ENCODE measurements around the gene HOOK1.
A peak's percentile ranks its signal among the peaks of the same experiment; 100 is the strongest.
"Not testable (repeated sequence)": the region's sequence is repeated elsewhere in the genome, so short reads cannot be mapped to it uniquely, and the experiment has no call there.

Gene HOOK1

DNA sequence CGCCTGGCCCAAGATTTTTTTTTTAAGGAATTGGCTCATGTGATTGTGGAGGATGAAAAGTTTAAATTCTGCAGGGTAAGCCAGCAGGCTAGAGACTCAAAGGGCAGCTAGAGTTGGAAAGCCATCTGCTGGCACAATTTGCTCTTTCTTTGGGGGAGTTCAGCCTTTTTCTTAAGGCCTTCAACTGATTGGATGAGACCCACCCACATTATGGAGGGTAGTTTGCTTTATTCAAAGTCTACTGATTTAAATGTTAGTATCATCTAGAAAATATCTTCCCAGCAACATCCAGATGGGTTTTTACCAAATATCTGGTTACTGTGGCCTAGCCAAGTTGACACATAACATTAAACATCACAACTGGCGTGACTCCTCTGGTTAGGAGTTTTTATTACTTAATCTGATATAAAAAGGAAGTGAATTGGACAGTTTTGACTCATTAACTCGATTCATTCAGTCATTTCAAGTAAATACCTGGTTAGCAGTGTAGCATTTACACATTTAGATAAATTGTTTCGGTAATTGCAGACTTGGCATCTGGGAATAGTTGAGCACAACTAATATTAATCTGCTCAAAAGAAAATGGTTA, 12.4 kb downstream of the HOOK1 start:
- DNase-seq = no peak

DNA sequence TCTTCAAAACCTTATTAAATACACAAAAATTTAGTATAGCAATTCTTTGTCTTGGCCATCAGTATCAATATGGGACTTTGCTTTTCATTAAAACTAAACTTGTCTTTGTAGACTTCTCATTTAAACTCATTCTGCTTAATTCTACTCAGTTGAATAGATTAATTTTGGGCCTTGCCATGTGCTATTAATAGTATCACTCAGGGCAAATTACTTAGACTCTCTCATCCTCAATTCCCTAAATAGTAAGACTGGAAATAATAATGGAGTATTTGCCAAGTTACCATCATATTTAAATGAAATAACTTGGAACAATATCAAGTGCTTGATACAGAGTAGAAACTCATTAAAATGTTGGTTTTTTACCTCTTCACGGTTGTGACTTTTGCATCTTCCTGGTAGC, 13.4 kb downstream of the HOOK1 start:
- DNase-seq = no peak

DNA sequence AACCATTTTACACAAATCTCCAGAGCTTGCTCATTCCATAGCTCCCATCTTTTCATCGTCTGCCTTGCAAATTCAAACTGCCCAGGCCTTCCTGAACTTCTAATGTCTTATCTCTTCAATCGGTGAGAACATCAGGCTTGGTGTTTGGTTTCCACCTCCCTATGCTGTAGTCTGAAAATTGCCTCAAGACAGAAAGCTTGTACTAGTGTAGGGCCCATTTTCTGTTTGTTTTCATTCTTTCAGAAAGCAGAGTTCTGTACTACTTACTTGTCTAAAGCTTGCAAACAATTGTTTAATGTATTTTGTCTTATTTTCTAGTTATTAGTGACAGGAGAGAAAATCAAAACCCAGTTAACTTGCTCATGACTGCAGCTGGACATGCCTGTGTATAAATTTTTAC, 16.8 kb downstream of the HOOK1 start:
- no peak for DNase-seq

DNA sequence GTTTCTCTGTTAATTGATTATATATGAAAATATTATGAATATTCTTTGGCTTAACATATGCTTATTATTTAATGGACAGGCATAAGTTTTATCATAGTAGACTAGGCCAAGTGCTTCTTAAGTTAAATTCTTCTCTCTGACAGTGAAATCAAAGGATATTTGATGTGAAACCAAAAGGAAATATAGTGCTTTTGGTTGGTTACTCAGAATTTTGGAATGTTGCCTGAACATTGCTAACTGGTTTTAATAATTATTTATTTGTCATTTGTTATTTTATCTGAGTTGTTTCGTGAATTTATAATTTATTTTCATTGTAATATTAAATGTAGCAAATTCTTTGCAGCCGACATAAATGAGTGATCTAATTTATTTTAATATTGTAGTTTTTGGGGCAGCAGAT, 18.3 kb downstream of the HOOK1 start:
- no peak for DNase-seq

DNA sequence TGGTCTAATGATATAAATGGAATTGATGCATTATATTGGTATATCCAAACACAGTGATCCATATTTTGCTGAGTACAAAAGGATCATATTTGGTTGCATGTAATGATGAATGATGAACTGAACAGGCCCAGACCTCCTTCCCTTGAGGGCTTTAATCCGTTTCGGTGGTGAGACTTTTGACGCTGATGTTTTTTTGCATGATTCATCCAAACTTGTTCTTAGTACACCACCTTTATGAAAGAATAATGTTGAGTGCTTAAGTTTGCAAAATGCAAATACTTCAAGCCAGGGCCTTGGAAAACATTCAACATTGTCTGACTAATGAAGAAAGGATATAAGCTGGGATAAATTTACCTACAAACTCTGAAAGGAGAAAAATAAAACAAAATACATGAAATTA, 19.2 kb downstream of the HOOK1 start:
- no peak for DNase-seq

DNA sequence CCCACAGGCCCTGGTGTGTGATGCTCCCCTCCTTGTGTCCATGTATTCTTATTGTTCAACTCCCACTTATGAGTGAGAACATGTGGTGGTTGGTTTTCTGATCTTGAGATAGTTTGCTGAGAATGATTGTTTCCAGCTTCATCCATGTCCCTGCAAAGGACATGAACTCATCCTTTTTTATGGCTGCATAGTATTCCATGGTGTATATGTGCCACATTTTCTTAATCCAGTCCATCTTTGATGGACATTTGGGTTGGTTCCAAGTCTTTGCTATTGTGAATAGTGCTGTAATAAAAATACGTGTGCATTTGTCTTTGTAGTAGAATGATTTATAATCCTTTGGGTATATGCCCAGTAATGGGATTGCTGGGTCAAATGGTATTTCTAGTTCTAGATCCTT, 23.1 kb downstream of the HOOK1 start:
- DNase-seq = not testable (repeated sequence)

DNA sequence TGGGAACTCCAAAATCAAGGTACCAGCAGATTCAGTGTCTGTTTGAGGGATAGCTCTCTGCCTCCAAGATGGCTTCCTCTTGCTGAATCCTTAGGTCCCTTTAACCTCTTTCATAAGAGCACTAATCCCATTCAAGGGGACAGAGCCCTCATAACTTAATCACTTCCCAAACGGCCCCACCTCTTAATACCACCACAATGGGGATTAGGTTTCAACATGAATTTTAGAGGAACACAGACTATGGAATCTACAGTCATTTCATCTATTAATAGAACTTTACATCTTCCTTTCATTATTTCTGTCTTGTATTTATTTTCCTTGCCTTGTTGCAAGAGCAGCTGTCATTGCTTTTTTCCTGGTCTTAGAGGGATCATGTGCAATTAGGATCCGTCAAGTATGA, 30.3 kb downstream of the HOOK1 start:
- DNase-seq = no peak

DNA sequence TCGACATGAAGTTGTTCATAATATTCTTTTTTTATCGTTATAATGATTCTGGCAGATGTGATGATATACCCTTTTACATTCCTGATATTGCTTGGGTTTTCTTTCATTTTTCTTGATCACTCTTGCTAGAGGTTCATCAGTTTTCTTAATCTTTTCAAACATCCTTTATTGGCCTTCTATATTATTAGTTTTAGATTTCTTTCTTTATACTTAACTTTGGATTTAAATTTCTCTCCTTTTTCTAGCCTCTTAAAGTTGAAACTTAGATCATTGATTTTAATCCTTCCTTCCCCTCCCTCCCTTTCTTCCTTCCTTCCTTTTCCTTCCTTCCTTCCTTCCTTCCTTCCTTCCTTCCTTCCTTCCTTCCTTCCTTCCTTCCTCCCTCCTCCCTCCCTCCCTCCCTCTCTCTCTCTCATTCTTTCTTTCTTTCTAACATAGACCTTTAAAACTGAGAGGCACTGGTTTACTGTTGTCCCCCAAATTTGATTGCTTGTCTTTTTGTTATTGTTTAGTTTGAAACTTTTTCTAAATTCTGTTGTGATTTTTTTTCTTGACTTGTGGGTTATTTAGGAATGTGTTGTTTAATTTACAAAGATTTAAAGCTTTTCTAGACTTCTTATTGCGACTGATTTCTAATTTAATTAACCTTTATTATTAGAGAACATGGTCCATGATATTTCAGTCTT, 31.6 kb downstream of the HOOK1 start:
- no peak for DNase-seq

DNA sequence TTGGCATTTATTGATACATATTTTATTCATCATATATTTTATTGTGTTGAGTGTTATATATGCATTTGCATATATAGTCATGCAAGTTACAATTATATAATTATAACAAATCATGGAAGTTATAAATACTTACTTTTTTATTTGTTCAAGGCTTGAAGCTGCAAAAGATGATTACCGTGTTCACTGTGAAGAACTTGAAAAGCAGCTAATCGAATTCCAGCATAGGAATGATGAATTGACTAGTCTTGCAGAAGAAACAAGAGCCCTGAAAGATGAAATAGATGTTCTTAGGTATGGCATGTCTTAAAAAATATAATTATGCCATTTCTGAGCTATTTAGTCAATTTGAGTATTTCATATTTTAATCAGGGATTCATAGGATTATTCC, 32.1 kb downstream of the HOOK1 start:
- no peak for DNase-seq

DNA sequence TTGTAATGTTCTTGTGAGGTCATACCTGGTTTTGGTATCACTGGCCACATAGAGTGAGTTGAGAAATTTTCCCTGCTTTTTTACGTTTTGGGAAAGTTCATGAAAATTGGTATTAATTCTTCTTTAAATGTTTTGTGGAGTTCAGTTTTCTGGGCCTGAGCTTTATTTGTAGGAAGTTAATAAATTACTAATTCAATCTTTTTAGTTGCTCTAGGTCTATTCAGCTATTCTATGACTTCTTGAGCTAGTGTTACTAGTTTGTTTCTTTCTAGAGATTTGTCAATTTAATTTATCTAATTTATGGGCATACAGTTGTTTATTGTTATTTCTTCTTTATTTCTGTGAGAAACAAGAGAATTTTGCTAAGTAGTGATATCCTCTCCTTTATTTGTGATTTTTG, 37.4 kb downstream of the HOOK1 start:
- DNase-seq = no peak

DNA sequence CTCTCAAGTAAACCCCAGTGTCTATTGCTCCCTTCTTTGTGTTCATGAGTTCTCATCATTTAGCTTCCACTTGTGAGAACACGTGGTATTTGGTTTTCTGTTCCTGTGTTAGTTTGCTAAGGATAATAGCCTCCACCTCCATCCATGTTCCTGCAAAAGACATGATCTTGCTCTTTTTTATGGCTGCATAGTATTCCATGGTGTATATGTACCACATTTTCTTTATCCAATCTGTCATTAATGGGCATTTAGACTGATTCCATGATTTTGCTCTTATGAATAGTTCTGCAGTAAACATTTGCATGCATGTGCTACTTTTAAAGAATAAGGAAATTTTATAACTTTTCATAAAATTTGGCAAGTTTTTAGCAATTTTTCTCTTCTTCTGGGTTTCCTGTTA, 40.5 kb downstream of the HOOK1 start:
- DNase-seq = not testable (repeated sequence)

DNA sequence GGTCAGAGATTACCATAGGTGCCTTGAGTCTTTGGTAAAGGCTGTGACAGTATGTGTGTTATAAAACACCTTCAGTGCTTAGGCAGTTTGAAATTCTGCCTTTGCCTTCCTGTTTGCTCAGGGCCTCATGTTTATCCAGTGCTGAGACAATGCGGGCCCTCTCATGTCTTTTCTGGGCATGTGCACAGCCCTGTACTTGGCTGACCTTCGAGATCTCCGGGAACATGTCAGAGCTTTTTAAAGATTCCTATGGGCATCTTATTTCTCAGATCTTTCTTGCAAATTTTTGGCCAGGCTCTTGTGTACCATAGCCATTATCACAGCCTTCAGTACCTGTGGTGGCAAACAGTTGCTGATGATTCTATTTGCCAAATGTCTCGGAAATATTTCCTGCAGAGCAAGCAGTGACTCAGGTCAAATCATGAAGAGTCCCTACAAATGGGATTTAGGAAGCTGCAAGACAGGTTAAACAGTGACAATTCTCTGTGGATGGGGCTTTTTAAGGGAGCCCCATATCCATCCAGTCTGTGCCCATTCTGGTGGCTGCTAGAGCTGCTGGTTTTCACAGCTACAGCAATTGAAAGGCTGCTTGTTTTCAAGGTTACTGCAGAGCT, 42.1 kb downstream of the HOOK1 start:
- DNase-seq = no peak

DNA sequence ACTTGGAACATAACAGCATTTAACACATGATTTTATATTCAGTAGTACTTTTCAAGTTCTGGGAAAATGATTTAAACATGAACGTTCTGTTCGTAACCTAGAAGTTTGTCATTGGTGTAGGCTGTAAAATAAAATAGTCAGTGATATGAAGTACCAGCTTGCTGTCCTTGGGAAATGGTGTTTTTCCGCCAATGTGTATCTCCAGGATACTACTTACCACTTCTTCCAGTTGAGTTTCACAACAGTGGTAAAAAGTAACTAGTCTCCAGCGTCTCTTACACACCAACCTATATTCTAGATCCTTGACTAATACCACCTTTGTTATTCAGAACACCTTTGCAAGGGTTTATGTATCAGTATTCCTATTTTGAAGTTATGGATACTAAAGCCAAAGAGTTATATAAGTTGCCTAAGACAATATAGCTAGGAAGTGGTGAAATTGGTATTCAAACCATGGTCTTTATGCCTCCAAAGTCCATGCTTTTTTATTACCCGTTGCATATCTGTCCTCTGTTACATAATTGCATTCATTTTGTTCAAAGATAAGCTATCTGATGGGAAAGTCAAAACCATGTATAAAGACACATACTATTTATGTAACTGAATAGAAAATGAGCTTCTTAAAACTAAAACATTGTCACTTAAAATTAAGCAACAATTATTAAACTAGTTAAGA, 43.1 kb downstream of the HOOK1 start:
- DNase-seq = no peak

DNA sequence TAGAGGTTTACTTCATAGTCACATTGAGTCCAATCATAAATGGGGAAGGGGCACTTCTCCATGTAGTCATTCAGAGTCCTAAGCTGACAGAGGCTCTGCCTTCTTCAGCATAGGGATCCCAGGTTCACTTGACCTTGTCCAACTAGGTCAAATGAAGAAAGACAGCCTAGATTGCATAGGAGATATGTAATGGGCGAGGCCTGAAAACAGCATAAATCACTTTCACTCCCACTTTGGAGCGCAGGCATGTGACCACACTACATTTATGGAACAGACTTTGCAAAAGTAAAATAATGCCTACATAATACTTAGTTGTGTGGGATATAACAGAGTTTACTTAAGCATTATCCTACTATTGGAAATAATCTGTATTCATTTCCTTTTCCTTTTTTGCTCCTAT, 51.7 kb downstream of the HOOK1 start:
- no peak for DNase-seq

DNA sequence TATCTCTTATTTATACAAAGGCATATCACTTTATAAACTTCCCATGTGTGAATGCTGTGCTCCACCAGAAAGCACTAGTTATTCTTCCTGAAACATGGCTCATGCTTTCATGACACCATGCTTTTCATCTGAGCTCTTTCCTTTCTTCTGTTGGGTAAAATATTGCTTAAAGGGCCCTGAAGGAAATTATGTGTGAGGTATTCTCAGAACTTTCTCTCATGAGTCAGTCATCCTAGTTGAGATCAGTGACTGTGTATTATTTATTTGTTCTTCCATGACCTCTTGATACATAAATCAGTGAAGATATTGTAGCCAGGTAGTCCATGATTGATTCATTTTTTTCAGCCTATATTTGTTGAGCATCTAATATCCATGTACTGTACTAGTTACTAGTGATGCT, 57.0 kb downstream of the HOOK1 start:
- DNase-seq = no peak

DNA sequence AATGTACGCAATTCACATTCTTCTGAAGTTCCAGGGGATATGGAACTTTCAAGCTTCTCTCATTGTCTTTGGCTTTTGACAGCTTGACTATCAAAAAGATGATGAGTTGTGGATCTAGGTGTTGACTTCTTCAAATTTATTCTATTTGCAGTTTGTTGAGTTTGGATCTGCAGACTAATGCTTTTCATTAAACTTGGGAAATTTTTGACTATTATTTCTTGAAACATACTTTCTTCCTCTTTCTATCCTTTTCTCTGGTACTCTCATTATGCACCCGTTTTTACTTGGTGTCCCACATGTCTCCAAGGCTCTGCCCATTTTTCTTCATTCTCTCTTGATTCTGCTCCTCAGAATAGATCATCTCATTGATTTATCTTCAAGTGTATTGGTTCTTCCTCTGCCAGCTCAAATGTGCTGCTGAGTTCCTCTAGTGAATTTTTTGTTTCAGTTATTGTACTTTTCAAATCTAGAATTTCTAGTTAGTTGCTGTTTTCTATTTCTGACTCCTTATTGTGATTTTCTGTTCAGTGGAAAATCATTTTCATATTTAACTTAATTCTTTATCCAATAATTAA, 62.4 kb downstream of the HOOK1 start:
- DNase-seq = no peak

DNA sequence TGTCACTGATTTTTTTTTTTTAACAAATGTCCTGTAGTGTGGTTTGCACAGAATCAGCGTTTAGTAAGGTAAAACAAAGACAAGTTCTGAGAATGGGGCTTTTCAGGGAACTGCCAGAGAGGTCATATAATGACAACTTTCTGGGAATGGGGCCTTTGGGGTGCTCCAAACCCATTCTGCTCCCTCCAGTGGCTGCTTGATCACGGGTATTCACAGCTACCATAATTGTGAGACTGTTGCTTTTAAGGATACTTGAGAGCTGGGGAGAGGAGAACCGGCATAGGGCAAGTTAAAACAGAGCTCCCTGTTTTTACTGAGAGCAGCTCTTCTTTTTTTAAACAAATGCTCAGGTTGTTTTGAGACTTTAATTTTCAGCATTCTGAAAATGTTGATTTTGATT, 63.6 kb downstream of the HOOK1 start:
- DNase-seq = no peak

DNA sequence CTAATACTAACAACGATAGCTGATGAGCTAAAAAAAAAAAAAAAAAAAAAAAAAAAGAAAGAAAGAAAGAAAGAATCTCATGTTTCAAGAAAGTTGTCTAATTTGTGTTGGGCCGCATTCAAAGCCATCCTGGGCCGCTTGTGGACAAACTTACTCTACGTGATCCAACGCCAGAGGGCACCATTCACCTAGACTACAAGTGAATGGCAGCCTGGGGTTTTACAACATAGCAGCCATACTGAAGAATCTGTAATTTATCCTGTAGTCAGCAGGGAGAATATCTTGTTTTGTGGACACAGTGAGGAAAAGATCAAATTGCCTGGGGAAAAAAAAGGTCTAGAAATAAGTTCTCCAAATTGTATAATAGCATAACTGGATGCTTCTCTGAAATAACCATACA, 64.8 kb downstream of the HOOK1 start:
- peak; percentile 39 for DNase-seq

DNA sequence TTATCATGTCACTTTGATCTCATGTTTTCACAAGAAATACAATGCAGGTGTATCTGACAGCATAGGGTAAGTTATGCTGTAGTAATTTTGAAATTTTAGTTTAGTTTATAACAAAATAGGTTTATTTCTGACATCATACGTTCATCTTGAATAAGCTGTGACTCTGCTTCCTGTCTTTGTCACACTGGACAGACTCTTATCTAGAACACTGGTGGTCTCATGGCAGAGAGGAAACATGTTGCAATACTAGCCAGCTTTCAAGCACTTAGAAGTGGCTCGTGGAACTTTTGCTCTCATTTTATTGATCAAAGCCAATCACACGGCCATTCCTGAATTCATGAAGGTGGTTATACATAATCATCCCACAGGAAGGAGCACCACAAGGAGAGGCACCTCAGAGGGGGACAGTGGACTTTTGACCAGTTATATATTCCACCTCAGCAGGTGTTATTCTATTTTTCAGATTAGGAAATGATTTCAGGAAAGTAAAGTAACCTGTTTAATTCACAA, 65.3 kb downstream of the HOOK1 start:
- no peak for DNase-seq

DNA sequence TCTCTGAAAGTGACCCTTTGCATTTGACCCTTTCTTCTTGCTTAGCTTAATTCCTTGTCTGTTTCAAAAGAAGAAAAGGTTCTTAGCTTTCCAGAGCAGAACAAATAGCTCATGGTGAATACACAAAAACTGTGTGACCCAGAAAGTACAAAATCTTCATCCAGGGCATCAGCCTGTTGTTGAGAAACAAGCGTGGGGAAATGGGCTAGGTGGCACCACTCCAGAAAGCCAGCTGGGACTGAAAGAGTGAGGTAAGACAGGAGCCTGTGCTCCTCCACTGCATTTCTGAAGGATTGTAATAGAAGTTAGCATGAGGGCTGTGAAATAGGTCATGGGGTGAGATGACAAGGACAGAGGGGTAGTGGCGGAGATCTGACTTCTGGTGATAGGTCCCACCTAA, 66.0 kb downstream of the HOOK1 start:
- DNase-seq = no peak

DNA sequence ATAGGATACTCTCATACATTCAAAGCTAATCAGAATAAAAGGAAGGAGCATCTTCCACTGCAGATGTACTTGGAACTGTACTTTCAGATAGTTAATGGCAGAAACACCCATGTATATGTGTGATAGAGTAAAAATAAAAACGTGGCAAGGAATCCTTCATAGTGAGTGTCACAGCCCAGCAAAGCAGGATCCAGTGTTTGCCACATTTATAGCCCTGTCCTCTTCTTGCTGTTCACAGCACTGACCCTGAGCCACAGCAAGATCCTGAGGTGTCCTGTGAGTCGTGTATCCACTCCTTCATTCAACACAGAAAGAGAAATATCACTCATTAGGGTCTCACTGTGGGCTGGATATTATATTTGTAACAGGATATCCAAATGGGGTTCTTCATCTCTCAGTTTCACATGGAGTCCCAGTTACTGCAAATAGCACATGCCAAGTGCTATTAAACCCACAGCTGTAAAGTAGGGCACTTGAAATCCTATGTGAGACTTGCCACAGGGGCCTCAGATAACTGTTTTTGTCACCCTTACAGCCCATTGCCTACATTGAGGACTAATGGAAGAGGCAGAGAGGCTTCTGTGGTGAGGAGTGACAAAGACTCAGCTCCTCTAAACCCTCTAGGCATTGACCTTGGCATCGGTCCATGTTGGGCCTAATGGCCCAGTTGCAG, 70.5 kb downstream of the HOOK1 start:
- DNase-seq = no peak

DNA sequence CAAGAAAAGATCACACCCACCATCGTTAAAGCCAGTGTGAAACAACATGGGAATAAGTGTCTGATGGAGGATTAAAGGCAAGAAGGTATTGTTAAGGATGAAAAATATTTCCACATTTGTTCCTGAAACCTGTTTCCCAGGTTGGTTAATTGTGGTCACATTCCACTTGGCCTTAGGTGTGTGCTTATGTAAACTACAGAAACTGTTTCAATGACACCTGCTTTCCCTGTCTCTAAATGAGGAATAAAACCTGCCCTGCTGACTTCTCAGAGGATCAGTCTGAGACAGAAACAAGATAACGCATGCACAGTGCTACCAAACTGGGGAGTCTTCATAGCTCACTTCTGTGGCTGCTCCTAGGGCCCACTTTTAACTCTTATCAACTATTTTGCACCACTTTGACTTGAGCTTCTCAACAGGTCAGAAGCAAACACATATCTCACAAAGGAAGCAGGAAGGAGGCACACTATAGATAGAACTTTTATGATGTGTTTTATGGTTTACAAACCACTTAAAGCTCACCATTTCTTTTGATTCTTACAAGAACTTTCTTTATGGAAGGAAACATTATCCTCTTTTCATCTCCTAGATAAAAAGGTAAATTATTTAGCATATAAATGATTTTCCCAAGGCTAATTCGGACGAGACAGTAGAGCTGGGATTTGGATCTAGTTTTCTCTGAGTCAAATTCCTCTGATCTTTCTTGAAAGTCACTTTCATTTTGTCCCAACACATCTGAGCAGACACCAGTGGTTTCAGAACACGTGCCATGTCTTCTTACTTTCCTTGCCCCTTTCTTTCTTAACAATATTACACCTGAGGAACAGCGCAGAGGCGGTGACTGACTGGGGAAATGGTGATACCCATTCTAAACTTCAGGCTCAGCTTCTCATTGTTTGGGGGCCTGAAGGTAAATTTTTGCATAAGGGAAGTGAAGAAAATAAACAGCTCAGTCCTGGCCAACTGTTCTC, 78.4 kb downstream of the HOOK1 start:
- peak; percentile 23 for DNase-seq

Measured in NCI-H748 treated with DMSO at 0.1 percent for 48 hours (cell line).